GM18907 (cell line): ENCODE results near the gene AURKA.
A peak's percentile ranks its signal among the peaks of the same experiment; 100 is the strongest.
"Not testable (repeated sequence)": the region's sequence is repeated elsewhere in the genome, so short reads cannot be mapped to it uniquely, and the experiment has no call there.

Experiments
- ATAC-seq: cut with Tn5 transposase; IDR thresholded peaks from one replicate; pipeline ENCODE4 v1.9.1; 2021; ENCODE audit warnings: mild to moderate bottlenecking, moderate library complexity; ENCODE audit not compliant: unreplicated experiment

AURKA gene

GRCh38 chr20:56360133-56360907 is 31.7 kb downstream of the AURKA start:
- ATAC-seq = no peak

- peak; percentile 40 for ATAC-seq
Measured at GRCh38 chr20:56359212-56360132, 32.5 kb downstream of the AURKA start.

- peak; percentile 95 for ATAC-seq
Measured at GRCh38 chr20:56358600-56359211, 33.3 kb downstream of the AURKA start, which contains the start of gene FAM210B. Gene FAM210B (plus strand): TSS chr20:56358974. CDS start chr20:56359006, 32 bp downstream.

GRCh38 chr20:56358070-56358469 is 33.9 kb downstream of the AURKA start:
- no peak for ATAC-seq

- no peak for ATAC-seq
Measured at GRCh38 chr20:56353356-56353755, 38.7 kb downstream of the AURKA start.

- no peak for ATAC-seq
Measured at GRCh38 chr20:56352345-56353055, 39.5 kb downstream of the AURKA start.

GRCh38 chr20:56350842-56351241 is 41.2 kb downstream of the AURKA start:
- ATAC-seq = no peak

GRCh38 chr20:56348746-56349145 is 43.3 kb downstream of the AURKA start:
- ATAC-seq = no peak

- ATAC-seq = no peak
Measured at GRCh38 chr20:56348305-56348693, 43.7 kb downstream of the AURKA start.

- no peak for ATAC-seq
Measured at GRCh38 chr20:56347628-56348304, 44.2 kb downstream of the AURKA start.

GRCh38 chr20:56345911-56346310 is 46.1 kb downstream of the AURKA start:
- no peak for ATAC-seq

GRCh38 chr20:56343861-56344381 is 48.1 kb downstream of the AURKA start:
- peak; percentile 71 for ATAC-seq

- ATAC-seq = no peak
Measured at GRCh38 chr20:56342783-56343182, 49.2 kb downstream of the AURKA start.

- not testable (repeated sequence) for ATAC-seq
Measured at GRCh38 chr20:56336709-56337108, 55.3 kb downstream of the AURKA start.

GRCh38 chr20:56328861-56329260 is 63.2 kb downstream of the AURKA start:
- no peak for ATAC-seq

- no peak for ATAC-seq
Measured at GRCh38 chr20:56324806-56325205, 67.2 kb downstream of the AURKA start.

GRCh38 chr20:56323656-56324055 is 68.4 kb downstream of the AURKA start:
- no peak for ATAC-seq

- no peak for ATAC-seq
Measured at GRCh38 chr20:56323206-56323605, 68.8 kb downstream of the AURKA start.

GRCh38 chr20:56322681-56323080 is 69.3 kb downstream of the AURKA start:
- no peak for ATAC-seq
